Measurements from ENCODE around the gene TSKS. TPM values are rescaled to one million over a fixed set of nuclear protein-coding genes. Genes with fewer than 3 reads are reported as not detected.
A peak's percentile ranks its signal among the peaks of the same experiment; 100 is the strongest.

The TSKS gene
- total and polyA plus RNA-seq, 2 of the 13 experiments (the other 11 are each of a cell fraction or from before 2014, with no cell fraction given) = 0.03 TPM; not detected in 1

GRCh38 chr19:49800771-49801170, 37.7 kb upstream of the TSKS start (continued):
- no peak for TF ChIP-seq ZHX1 (CRISPR knock-in tag; IDR thresholded peaks at IDR 0.05; ENCODE audit: low read depth)

GRCh38 chr19:49799798-49800376, 36.8 kb upstream of the TSKS start:
- ATAC-seq (peak; percentile 22; the same call in 1 of the 3 replicates), FAIRE-seq (no peak), DNase-seq (ENCODE audit: low spot score) (no peak)
- TF ChIP-seq ZBTB33 (CRISPR knock-in tag; IDR thresholded peaks at IDR 0.05) = 0 out of 2 replicates have a peak, but pooled peaks have one; percentile 5
- no peak for TF ChIP-seq GATAD1 (CRISPR knock-in tag; IDR thresholded peaks at IDR 0.05)
- TF ChIP-seq CTCF (CRISPR knock-in tag; IDR thresholded peaks at IDR 0.05) = peak; percentile 51
- peak; percentile 8; the same call in 1 of the 2 replicates for TF ChIP-seq STAG1 (CRISPR knock-in tag; IDR thresholded peaks at IDR 0.05)
- in situ Hi-C loops (cut with HindIII; ENCODE audit: extremely low pct_ligation_motif_present, low pct_unique_long_range_greater_than_20kb) = no loop called here
- ChIA-PET CTCF (ENCODE audit: low intra/inter-chr PET ratio, low total read pairs) (no interaction called here), POLR2A (no interaction called here)
- no peak overlapping the region for H3K9ac ChIP-seq (ENCODE audit: insufficient read depth, low read depth, low read length)
- H3K4me2 ChIP-seq (ENCODE audit: low read depth, low read length) = no peak overlapping the region
- intact Hi-C loops (cut with micrococcal nuclease; ENCODE audit: unreplicated experiment) = no loop called here
- H3K79me2 ChIP-seq (ENCODE audit: insufficient read depth, low read length) = no peaks in the 10 kb centered on the region
- WGBS (ENCODE audit: low lambda C conversion rate) = 98% methylated on average over 7 of the region's 25 CpGs
- no peak overlapping the region for H3K27ac ChIP-seq (ENCODE audit: extremely low read length, insufficient read depth, low read length)
- no peaks in the 10 kb centered on the region for H3K9me3 ChIP-seq (ENCODE audit: low read length)
- BruUV-seq (replicated peaks) = no TSS peak
- no peak overlapping the region for H3K4me3 ChIP-seq (replicated peaks in 1 of 3; ENCODE audit: insufficient read depth in 1 of 3, low read depth in 2 of 3, low read length in 3 of 3)
- H2AFZ ChIP-seq (ENCODE audit: low read length) = no peak overlapping the region
- no peaks in the 10 kb centered on the region for H3K4me1 ChIP-seq (ENCODE audit: insufficient read depth, low read length)
- peaks cover 17 to 60% of the 10 kb centered on the region in 2 experiments; a peak in 4 of 5 replicates for H3K36me3 ChIP-seq (replicated peaks in 1 of 2; ENCODE audit: control insufficient read depth in 1 of 2, insufficient read depth in 2 of 2, low read length in 2 of 2)
- H3K27me3 ChIP-seq (ENCODE audit: control insufficient read depth in 1 of 2, insufficient read depth in 2 of 2, low read length in 2 of 2) = no peaks in the 10 kb centered on the region
- no peaks in the 10 kb centered on the region for H4K20me1 ChIP-seq (ENCODE audit: insufficient read depth, low read length)
